ENCODE measurements around the gene CAPNS1.

DNA sequence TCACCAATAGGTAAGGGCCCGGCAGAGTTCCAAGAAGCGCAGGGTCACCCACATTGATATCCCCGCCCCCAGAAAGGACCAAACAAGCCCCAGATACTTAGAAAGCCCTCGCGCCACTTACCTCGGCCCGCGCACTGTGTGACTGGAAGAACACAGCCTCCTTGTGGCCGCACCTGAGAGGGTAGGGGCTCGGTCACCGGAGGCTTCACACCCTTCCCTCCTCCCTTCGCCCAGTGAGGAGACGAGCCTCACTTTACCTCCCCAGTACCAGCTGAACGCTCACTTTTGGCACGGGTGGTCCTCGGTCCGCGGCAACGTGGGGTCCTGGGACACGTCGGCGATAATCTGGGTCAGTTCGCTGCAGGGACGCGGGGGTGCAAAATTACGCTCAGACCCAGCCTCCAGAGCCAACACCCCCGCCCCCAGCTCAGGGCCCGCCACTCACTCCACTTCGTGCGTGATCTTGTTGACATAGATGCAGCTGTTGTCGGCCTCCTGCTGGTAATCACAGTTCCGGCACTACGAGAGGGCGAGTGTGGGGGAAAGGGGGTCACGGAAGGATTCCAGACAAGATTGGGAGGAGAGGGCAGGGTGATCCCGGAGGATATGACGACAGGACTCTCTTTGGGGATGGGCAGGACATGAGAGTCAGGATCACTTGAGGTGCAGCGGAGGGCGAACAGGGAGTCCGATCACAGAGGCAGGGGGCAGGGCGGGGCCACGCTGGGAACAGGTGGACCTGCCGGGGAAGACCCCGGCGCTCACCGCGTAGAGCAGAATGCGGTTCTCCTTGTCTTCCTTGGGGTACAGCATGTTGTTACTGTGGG, 25.8 kb upstream of the CAPNS1 start:
- TF ChIP-seq CREB5 (CRISPR knock-in tag; IDR thresholded peaks at IDR 0.05) (no peak), CAMTA2 (CRISPR knock-in tag; conservative IDR thresholded peaks at IDR 0.05) (no peak), TEAD2 (tag; IDR thresholded peaks at IDR 0.05) (no peak), HDGF (IDR thresholded peaks at IDR 0.05) (no peak), JUNB (CRISPR knock-in tag; conservative IDR thresholded peaks at IDR 0.05) (no peak)
- TF ChIP-seq, protein P1, sequence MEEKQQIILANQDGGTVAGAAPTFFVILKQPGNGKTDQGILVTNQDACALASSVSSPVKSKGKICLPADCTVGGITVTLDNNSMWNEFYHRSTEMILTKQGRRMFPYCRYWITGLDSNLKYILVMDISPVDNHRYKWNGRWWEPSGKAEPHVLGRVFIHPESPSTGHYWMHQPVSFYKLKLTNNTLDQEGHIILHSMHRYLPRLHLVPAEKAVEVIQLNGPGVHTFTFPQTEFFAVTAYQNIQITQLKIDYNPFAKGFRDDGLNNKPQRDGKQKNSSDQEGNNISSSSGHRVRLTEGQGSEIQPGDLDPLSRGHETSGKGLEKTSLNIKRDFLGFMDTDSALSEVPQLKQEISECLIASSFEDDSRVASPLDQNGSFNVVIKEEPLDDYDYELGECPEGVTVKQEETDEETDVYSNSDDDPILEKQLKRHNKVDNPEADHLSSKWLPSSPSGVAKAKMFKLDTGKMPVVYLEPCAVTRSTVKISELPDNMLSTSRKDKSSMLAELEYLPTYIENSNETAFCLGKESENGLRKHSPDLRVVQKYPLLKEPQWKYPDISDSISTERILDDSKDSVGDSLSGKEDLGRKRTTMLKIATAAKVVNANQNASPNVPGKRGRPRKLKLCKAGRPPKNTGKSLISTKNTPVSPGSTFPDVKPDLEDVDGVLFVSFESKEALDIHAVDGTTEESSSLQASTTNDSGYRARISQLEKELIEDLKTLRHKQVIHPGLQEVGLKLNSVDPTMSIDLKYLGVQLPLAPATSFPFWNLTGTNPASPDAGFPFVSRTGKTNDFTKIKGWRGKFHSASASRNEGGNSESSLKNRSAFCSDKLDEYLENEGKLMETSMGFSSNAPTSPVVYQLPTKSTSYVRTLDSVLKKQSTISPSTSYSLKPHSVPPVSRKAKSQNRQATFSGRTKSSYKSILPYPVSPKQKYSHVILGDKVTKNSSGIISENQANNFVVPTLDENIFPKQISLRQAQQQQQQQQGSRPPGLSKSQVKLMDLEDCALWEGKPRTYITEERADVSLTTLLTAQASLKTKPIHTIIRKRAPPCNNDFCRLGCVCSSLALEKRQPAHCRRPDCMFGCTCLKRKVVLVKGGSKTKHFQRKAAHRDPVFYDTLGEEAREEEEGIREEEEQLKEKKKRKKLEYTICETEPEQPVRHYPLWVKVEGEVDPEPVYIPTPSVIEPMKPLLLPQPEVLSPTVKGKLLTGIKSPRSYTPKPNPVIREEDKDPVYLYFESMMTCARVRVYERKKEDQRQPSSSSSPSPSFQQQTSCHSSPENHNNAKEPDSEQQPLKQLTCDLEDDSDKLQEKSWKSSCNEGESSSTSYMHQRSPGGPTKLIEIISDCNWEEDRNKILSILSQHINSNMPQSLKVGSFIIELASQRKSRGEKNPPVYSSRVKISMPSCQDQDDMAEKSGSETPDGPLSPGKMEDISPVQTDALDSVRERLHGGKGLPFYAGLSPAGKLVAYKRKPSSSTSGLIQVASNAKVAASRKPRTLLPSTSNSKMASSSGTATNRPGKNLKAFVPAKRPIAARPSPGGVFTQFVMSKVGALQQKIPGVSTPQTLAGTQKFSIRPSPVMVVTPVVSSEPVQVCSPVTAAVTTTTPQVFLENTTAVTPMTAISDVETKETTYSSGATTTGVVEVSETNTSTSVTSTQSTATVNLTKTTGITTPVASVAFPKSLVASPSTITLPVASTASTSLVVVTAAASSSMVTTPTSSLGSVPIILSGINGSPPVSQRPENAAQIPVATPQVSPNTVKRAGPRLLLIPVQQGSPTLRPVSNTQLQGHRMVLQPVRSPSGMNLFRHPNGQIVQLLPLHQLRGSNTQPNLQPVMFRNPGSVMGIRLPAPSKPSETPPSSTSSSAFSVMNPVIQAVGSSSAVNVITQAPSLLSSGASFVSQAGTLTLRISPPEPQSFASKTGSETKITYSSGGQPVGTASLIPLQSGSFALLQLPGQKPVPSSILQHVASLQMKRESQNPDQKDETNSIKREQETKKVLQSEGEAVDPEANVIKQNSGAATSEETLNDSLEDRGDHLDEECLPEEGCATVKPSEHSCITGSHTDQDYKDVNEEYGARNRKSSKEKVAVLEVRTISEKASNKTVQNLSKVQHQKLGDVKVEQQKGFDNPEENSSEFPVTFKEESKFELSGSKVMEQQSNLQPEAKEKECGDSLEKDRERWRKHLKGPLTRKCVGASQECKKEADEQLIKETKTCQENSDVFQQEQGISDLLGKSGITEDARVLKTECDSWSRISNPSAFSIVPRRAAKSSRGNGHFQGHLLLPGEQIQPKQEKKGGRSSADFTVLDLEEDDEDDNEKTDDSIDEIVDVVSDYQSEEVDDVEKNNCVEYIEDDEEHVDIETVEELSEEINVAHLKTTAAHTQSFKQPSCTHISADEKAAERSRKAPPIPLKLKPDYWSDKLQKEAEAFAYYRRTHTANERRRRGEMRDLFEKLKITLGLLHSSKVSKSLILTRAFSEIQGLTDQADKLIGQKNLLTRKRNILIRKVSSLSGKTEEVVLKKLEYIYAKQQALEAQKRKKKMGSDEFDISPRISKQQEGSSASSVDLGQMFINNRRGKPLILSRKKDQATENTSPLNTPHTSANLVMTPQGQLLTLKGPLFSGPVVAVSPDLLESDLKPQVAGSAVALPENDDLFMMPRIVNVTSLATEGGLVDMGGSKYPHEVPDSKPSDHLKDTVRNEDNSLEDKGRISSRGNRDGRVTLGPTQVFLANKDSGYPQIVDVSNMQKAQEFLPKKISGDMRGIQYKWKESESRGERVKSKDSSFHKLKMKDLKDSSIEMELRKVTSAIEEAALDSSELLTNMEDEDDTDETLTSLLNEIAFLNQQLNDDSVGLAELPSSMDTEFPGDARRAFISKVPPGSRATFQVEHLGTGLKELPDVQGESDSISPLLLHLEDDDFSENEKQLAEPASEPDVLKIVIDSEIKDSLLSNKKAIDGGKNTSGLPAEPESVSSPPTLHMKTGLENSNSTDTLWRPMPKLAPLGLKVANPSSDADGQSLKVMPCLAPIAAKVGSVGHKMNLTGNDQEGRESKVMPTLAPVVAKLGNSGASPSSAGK (IDR thresholded peaks at IDR 0.05), result no peak
- TF ChIP-seq, protein P2, sequence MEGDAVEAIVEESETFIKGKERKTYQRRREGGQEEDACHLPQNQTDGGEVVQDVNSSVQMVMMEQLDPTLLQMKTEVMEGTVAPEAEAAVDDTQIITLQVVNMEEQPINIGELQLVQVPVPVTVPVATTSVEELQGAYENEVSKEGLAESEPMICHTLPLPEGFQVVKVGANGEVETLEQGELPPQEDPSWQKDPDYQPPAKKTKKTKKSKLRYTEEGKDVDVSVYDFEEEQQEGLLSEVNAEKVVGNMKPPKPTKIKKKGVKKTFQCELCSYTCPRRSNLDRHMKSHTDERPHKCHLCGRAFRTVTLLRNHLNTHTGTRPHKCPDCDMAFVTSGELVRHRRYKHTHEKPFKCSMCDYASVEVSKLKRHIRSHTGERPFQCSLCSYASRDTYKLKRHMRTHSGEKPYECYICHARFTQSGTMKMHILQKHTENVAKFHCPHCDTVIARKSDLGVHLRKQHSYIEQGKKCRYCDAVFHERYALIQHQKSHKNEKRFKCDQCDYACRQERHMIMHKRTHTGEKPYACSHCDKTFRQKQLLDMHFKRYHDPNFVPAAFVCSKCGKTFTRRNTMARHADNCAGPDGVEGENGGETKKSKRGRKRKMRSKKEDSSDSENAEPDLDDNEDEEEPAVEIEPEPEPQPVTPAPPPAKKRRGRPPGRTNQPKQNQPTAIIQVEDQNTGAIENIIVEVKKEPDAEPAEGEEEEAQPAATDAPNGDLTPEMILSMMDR (IDR thresholded peaks at IDR 0.05 in 2 of 3, conservative IDR thresholded peaks at IDR 0.05 in 1 of 3; ENCODE audit: insufficient read depth in 2 of 3, low read depth in 1 of 3, low read length in 3 of 3), result peak; percentile 34 to 41 (median 35); a peak in 5 of 6 replicates

All from K562 (cell line).